Measurements from ENCODE around the gene AGPAT4.

Gene AGPAT4

DNA sequence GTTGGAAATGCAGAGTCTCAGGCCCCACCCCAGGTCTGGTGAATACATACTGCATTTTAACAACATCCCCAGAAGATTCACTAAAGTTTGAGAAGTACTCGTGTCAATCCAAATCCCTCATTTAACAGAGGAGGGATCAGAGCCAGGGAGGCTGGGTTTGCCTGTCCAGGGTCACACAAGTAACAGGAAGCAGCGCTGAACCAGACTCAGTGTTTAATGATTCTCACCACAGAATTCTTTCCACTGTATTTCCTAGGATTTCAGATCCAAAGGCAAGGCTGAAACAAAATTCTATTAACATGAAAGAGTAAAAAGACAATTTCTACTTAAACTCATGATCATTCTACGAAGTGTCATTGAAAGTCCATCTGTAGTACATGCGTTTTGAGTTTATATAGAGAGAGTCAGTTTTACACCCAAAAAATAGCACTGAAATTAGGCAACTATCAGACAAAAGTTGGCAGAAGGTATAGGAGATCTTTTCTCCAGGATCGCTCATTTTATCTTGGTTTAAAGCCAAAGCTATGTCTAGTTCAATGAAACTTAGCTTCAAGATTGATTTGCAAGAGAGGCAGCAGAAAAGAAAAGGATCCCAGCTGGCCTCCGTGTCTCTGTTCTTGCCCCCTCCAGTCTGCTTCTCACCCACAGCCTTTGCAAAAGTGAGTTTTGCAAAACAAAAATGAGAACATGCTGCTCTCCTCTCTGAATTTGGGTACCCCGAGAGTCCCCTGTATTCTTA lies 6.0 kb upstream of the AGPAT4 start:
- no peak for DNase-seq

DNA sequence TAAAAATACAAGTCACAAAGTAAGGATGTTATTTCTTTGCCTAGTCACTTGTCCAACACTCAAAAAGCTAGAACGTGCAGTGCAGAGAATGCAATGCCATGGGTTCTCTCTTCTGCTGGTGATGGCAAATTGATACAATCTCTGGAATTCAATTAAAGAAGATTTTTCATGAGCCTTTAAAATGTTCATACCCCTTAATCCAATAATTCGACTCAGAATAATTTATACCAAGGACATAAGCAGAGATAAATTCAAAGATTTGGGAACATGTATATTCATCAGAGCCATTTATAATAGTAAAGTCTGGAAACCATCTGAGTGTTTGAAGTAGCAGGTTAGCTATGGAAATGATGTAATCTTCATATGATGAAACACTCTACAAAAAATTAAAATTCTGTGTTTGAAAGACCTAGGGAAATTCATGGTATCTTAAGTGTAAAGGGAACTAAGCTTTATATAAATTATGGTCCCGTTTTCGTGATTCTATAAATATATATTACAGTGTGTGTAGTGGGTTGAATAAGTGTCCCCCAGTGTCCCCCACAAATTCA lies 2.8 kb upstream of the AGPAT4 start:
- no peak for DNase-seq

DNA sequence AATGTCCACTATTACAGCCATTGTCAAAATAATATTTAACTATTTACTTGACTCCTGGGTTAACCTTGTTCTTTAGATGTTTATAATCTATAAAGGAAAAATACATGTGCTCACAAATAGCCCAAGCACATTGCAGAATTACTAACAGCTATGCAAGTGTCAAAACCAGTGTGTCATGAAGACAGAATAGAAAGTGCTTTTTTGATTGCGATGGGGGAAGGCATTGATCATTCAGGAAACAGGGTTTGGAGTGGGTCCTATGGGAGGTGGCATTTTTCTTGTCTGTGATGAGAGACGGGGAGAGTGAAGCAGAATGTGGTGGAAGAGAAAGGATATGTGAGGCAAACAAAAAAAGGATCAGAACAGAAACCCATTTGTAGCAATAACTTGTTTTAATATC lies 1.0 kb upstream of the AGPAT4 start:
- DNase-seq: no peak

DNA sequence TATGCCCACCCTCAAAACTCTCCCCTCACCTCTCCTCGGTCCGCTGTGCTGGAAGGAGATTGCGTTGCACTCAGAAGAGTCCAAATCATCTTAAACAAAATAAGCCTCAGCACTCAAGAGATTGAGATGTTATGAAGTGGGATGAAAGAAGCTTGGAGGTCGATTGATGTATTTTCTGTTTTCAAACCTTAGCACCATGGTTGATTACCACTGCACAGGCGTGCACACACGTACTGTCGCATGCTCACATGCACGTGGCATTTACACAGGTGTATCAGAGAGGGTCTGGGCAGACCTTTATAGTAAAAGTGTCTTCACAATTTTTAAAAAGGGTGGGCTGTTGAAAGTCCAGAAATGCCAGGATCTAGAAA lies 612 bp upstream of the AGPAT4 start:
- no peak for DNase-seq

DNA sequence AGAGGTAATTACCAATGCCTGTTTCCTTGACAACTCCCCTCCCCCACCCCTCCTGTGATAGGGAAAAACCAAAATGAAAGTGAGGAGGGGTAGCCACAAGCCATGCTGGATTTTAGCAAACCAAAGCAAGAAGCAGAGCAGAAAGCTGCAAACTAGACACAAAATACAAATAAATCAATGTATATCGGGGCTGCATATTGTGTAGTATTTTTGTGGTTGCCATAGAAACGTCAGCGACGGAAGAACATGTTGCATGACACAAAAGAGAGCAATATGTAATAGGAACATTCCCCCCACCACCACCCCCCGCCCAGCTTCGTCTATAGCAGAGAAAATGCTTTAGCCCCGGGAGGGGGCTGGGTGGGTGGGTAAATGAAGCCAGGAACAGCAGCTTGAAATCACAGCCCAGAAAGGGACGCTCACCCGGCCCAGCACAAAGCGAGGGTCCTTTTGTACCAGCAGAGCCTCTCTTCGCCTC lies 548 bp downstream of the AGPAT4 start:
- DNase-seq: peak; percentile 71

DNA sequence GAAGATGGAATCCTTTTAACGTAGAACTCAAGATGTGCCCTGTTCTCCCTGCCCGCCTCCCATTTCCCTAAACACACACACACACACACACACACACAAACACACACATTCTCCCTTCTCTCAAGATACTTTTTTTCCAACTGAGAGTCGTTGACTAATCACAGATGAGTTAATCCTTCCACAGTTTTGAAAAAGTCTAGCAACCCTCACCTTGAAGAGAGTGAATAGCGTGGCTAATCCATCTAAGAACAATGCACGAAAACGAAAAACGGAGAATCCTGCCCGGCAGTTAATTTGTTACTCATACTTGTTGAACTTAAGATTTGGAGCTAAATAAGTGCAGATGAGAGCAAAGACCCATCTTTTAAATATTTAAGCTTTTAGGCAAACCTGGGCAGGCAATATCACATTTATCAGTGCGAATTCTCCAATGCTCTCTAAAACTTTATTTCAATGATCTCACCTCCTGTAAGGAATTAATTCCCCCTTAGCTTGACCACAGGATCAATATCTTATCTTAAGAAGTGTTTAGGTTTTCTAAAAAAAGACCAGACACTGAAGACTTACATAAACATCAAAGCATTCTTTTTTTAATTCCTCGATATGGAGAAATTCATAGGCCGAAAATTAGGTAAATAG lies 1.1 kb downstream of the AGPAT4 start:
- DNase-seq: no peak

DNA sequence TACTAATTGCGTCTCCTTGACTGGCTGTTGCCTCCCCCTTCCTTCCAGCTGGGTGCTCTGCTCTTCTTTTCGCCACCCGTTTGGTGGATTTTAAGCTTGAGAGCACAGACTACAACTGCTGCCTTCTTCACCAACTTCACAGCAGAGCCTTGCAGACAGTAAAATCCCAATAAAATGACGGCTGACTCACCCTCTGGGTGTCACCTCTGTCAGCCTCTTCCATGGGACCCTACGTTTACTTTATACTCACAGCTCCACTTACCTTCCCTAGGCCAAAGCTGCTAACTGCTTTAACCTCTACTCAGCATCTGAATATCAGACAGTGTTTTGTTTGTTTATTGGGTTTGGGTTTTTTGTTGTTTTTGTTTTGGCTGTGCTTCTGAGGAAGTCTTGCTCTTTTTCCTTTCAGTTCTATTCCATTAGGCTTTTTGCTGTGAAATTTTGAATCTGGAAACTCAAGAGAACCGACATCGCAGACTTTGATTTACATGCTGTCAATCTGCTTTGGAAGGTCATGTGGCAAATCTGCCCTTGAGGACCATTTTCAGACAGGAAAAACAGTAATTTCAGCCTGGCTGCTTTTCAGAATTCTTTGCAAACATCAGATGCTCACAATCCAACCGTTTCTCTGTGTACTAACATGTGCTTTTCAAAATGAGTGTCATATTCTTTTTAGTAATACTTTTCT lies 2.4 kb downstream of the AGPAT4 start:
- DNase-seq: no peak

DNA sequence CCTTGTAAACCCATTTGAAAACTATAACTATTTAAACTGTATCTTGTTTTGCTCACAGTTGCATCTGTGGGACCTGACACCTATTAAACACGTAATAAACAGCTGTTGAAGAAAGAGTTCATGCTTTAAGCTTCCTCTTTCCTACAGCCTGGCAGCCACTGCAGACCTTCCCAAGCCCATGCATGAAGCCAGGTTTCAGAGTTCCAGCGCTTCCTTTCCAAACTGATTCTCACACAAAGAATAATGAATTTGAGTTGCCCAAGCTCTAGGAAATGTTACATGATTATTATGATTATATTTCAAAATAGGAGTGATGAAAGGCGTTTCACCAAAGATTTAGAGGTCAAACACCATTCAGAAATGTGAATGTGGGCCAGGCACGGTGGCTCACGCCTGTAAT lies 3.7 kb downstream of the AGPAT4 start:
- DNase-seq: no peak

DNA sequence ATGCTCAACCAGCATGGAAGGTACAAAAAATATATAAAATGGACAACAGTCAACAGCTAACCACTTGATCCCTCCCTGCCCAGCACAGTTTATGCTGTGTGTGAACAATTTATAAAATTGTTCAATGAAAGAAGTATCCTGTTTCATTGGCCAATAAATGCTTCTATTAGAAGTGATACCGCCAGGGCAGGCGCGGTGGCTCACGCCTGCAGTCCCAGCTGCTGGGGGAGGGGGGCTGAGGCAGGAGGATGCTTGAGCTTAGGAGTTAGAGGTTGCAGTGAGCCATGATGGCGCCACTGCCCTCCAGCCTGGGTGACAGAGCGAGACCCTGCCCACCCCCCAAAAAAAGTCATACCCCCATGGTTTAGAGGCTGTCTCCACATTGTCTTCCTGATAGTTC lies 4.6 kb downstream of the AGPAT4 start:
- no peak for DNase-seq

DNA sequence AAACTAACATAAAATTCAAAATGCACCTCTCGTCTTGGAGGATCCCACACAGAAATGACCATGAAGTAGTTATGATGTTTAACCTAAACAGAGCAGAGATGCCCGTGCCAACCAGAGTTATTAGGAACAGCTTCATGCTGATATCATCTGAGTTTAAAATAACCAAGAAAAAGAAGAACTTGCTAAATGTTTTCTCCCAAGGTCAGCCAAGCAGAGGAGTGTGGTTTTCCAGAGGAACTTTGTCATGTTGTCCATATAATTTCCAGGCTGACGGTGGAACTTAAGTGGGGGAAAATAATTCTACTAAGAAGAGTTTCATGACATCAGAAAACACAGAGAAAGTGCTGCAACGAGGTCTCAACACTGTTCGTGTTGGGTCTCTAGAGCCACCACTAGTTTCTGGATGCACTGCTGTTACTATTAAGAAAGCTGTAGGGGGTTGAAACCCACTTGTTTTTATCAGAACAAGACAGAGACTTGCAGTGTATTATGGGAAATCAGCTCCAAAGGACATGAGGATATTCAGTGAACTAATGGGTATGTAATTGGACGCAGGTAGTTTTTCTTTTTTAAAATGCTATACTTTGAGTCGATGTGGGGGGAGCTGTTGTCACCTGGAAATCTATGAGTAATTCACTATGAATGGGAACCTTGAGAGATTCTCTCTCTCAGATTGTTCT lies 5.2 kb downstream of the AGPAT4 start:
- no peak for DNase-seq

DNA sequence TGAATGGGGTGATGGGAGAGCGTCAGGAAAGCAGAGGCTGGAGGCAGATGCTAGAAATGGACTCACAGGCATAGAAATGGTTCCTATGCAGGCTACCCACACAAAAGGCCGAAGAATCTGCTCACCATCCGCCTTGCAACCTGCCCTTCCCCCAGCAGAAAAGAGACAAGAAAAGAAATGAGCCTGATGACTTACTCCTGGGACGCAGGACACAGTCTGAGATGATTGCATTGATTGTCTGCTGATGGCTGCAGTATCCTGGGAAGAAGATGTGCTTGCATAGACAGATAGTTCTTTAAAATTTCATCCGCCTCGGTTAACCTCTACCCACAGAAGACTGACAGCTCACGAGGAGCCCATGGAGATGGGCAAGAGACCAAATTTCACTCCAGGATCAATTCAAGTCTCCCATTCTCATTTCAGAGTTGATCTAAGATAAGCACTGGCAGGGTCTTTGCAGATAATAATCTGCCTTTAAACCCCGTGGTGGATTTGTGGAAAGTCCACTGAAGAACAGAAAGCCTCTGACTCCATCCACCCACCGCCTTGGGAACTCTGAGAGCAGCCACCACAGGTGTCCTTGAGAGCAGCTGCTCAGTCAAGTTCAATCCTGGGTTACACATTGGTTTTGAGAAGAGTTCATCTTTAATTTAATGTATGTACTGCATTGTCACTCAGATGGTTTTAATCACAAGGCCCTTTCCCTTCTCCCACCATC lies 7.2 kb downstream of the AGPAT4 start:
- DNase-seq: no peak

DNA sequence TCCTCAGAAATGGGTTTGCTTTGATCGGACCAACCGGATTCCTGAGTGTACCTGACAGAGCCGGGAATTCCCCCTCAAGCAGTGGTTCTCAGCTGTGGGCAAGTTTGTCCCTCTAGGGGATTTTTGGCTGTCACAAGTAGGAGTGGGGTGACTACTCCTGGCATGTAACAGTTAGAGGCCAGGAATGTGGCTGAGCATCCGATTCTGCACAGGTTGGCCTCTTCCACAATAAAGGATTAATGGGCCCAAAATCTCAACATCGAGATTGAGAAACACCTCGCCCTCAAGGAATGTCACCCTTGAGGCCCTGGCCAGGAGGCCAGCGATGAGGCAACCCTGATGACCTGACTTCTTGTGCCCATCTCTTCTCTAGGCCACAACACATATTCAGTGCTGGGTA lies 7.9 kb downstream of the AGPAT4 start:
- DNase-seq: no peak

DNA sequence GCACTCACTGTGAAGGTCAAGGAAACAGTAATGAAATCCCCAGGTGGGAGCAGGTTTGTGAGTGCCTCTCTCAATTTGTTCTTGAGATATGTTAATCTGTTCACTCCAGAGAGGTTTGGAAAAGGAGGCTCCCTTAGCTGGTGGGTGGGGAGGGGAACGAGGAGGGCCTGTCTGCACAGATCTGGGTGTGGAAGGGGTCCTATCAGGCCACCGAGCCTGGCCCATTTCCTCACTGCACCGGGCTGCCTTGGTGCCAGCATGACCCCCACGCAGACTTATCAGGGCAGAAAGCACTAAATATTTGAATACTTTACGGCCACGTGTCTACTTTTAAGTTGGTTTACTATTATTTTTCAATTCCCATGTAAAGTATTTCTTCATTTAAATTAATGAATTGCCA lies 8.3 kb downstream of the AGPAT4 start:
- DNase-seq: no peak

DNA sequence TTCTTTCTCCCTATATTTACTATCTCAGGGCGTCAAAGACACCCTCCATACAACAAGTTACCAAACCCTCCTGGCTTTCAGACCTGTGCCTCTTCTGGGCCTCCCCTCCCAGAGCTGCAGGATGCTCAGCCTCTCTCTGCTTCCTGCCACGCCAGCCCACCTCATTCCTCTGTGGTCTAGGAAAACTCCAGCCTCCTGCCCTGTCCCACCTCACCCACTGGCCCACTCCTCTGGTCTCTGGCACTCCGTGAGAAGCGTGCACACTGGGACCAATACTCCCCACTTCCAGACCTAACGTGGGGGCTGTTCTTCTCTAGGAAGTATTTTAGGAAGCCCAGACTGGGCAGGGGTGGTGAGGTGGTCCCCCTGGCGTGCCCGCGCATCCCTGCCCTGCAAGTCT lies 9.7 kb downstream of the AGPAT4 start:
- no peak for DNase-seq

DNA sequence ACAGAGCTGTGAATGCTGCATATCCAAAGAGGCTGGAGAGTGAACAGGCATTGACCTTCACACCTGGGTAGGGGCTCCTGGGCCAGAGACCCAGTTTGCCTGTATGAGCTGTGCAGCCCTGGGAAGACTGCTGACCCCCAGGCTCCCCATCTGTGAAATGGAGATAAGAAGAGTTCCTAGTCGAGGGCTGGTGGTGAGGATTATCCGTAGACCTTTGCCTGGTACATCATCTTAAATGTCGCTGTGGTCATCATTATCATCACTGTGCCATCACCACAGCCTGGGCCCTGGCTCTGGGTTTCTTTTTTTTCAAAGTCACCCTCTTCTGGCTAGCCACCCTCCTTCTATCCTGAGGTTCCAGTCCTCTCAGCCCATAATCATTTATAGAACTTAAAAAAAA lies 12.0 kb downstream of the AGPAT4 start:
- DNase-seq: no peak

DNA sequence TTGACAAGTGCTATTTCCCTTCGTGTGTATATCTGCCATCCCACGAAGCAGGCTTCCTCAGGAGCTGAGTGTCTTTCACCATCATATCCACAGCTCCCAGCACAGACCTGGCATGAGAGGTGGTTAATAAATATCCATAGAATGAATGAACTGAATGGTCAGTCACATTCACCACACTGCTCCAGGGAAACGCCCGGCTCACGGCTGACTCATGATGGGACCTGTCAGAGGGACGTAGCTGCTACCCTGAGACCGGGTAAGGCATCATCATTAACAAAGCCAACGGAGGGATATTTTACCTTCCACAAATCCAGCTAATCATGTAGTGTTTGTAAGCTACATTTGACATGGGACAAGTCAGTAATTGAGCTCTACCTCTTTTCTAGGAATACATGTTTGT lies 12.5 kb downstream of the AGPAT4 start:
- no peak for DNase-seq

DNA sequence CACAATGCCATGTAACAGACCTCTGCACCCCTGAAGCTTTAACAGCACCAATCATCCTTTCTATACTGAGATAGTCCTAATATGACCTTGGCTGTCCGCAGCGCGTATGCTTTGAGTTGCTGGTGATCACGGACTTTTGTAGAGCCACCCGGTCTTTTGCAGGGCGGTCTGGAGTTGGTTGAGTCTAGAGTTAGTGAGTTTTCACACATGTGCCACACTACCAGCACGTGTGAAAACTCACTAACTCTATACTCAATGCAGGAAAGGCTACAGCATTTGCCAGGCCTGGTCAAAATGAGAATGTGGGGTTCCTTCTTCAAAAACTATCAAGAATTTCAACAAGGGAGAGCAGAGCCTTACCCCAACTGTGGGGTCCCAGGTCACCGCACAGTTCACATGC lies 14.6 kb downstream of the AGPAT4 start:
- no peak for DNase-seq

DNA sequence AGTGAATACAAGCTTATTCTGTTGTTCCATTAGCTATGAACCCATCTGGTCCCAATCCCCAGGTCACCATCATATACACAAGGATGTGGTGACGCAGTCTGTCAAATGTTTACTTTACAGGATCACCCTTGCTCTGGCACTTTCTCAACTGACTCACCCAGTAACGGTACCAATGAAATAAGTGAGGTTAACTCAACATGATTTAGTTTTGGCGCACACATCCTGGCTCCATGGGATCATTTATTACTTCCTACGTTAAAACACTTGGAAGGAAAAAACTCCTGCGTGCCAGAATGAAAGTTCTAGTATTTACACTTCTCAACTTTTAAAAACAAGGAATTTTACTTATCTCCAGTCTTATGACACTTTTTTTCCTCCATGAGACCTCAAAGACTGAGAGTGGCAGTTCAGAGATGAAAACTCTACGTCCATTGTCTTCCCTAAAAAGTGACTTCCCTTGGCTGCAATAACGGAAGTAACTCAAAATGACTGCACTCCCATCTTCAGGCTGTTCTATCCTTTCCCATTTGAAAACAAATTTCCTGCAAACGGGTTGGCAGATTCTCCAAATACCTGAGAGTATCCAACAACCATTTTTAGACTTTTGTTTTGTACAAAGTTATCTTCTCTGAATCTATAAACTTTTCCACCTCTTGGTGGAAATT lies 15.9 kb downstream of the AGPAT4 start:
- no peak for DNase-seq

DNA sequence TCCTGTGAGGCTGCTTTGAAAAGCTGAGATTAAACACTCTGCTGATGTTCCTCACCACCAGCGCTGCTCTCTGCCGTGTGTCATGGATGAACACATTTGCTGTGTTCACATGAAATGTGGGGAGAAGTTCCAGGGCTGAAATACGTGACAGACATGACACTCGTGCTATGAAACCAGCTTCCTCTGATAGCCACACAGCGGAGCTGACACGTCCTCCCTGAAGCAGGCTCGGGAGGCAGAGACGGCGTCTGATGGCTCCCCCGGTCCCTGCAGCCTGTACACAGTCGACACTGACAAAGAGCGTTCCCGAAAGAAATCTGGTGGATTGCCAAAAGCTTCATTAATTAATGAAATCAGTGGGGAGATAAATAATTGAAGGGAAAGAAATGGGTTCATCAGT lies 17.5 kb downstream of the AGPAT4 start:
- no peak for DNase-seq

DNA sequence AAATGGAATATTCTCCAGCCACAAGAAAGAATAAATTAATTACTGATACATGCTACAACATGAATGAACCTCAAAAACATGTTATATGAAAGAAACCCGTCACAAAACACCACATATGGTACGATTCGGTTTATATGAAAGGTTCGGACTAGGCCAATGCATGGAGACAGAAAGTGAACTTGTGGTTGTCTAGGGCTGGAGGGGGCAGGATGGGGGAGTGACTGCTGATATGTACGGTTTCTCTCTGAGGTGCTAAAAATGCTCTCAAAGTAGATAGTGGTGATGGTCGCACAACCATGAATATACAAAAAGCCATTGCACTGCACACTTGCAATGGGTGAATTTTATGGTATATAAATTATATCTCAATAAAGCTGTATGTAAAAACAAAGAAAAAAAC lies 18.3 kb downstream of the AGPAT4 start:
- no peak for DNase-seq

DNA sequence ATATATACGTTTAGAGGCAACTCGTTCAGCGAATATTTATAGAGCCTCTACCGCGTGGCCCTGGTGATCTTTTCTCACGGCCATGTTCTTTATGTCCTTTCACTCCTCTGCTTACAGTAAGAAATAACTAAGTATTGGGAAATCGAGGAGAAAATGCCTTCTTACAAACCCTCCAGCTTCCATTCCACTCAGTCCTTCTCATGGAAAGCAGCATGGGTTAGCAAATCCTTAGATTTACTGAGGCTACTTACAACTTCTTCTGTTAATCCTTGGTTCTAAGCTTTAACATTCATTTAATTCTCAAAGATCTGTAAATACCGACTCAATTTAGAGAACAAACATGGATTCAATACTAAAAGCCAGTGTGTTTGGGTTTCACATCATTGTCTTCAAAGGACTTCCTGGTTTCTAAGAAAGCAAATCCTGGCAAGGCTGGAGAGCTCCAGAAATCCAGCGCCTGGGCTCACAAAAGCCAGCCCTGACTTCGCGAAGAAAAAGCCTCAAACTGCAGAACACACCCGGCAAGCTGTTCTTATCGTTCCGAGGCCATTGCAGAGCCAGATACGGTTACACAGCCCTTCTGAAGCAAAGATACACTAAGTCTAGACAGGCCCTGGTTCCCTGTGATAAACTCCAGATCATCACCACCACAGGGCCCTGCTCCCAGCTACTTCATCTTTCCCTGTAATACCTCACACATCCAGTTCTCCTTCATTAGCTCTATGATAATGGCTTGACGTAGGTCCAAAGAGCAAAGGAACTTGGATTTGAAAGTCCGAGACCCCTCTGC lies 19.2 kb downstream of the AGPAT4 start:
- no peak for DNase-seq

Data from central memory CD4-positive, alpha-beta T cell (primary cell).